ENCODE measurements around the gene UBE3C. TPM values are rescaled to one million over a fixed set of nuclear protein-coding genes. Genes with fewer than 3 reads are reported as not detected.

The UBE3C gene
- total RNA-seq = 10 to 100 TPM; 60.7 to 68.7 (median 64.7) TPM

DNA sequence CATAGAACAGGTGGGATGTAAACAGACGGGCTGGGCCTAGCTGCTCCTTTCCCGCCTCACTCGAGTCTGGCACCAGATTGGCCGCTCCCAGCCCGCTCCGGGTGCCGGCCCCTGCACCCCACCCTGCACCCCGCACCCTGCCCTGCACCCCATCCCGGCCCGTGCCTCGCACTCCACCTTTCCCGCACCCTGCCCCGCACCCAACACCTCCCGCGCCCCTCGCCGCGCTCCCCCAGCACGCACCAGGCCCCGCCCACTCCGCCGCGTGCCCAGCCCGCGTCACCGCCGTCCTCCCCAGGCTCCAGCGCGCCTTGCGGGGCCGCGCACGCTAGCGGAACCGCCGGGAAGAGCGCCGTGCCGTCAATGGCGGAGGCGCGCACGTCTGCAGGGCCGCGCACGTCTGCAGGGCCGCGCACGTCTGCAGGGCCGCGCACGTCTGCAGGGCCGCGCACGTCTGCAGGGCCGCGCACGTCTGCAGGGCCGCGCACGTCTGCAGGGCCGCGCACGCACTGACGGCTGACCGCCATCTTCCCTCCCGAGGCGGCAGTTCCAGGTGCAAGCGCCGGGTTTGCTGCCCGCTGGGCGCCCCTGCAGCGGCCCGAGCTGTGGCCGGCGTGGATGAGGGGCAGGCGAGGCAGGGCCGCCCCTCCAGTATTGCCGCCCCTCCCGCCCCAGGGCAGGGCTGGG, at the start of gene UBE3C:
Gene UBE3C, plus strand, starts transcription at position 503 of the 687 bp plus-strand sequence. CDS start 347 bp downstream, outside the sequence.
- TF ChIP-seq POLR2A (IDR thresholded peaks at IDR 0.05) = peak; percentile 22 to 65
- TF ChIP-seq, protein P1, sequence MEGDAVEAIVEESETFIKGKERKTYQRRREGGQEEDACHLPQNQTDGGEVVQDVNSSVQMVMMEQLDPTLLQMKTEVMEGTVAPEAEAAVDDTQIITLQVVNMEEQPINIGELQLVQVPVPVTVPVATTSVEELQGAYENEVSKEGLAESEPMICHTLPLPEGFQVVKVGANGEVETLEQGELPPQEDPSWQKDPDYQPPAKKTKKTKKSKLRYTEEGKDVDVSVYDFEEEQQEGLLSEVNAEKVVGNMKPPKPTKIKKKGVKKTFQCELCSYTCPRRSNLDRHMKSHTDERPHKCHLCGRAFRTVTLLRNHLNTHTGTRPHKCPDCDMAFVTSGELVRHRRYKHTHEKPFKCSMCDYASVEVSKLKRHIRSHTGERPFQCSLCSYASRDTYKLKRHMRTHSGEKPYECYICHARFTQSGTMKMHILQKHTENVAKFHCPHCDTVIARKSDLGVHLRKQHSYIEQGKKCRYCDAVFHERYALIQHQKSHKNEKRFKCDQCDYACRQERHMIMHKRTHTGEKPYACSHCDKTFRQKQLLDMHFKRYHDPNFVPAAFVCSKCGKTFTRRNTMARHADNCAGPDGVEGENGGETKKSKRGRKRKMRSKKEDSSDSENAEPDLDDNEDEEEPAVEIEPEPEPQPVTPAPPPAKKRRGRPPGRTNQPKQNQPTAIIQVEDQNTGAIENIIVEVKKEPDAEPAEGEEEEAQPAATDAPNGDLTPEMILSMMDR (IDR thresholded peaks at IDR 0.05) = peak in 1 of 5 experiments; percentile 38
- peak in 1 of 2 donors; percentile 57 for TF ChIP-seq EP300 (IDR thresholded peaks at IDR 0.05)
- 1 to 16% methylated on average over 5 to 35 of the region's 80 CpGs for WGBS, 2 donors
- H3K4me3 ChIP-seq = peak within 1 kb of the TSS; percentile 86 to 95 (median 91)
- H3K27me3 ChIP-seq = no peaks in the 10 kb centered on the region
- H3K27ac ChIP-seq = peak within 1 kb of the TSS; percentile 86 to 98 (median 92)
- peaks cover 0 to 6% (median 0%) of the 10 kb centered on the region in 3 donors for H3K36me3 ChIP-seq
- DNase-seq (ENCODE audit: low spot score in 2 of 2) = peak; percentile 69 to 79
- H3K4me1 ChIP-seq = peaks cover 0 to 40% (median 22%) of the 10 kb centered on the region in 4 donors
- no peaks in the 10 kb centered on the region for H3K9me3 ChIP-seq

DNA sequence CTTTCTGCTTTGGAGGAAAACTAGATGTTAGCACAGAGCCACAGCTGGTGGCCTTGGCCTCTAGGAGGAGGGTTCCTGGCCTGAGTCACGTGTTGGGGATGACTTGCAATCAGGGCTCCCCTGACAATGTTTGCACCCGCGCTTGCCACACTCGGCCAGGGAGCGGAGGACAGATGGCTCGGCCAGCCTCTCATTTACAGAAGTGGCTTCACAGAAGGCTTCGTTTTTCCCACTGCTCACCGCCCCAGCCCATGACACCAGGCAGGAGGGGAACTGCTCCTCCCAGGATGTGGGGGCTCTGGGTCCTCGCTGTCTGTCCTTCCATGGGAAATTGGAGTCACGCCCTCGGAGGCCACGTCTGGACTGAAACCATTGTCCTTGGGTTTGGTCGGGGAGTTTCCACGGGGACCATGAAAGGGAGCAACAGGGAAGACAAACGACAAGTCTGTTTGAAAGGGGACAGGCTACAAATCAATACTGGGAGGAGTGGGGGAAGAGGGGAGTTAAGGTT, 49.6 kb upstream of the UBE3C start:
- peaks cover 0 to 49% (median 2%) of the 10 kb centered on the region in 4 donors for H3K9me3 ChIP-seq
- no peaks in the 10 kb centered on the region for H3K27me3 ChIP-seq
- no peak overlapping the region for H3K27ac ChIP-seq
- H3K4me1 ChIP-seq = no peaks in the 10 kb centered on the region
- TF ChIP-seq, protein P1 (IDR thresholded peaks at IDR 0.05) = no peak
- TF ChIP-seq POLR2A (IDR thresholded peaks at IDR 0.05) (no peak), EP300 (IDR thresholded peaks at IDR 0.05) (no peak)
- no peak overlapping the region for H3K4me3 ChIP-seq
- WGBS, 2 donors = 33 to 39% methylated on average over 13 to 15 of the region's 15 CpGs
- no peak for DNase-seq (ENCODE audit: low spot score in 2 of 2)
- no peaks in the 10 kb centered on the region for H3K36me3 ChIP-seq

DNA sequence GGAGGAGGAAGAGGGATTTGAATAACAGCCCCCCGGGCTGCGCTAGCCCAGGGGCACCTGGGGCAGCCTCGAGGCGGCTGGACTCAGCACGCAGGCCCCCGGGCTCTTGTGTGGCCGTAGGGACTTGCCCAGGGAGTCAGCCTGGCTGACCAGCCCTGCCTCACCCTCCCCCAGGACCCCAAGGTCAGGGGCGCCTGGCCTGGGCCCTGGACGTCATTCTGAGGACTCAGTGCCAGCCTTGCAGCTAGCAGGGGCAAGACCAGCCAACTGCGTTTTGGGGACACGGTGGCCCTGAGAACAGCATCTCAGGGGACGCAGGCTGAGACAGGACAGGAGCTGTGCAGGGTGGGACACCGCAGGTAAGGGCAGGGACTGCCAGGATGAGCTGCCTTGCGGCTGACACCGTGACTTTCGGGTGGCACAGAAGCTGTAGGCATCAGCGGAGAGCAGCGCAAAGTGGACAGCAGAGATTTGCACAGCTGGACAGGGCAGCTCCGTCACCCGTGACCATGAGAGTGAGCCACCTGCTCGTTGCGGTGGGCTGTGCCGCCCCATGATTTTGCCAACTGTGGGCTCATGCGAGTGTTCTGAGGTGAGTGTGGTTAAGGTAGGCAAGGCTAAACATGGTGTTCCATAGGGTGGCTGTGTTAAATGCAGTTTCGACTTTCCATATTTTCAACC, 48.1 kb upstream of the UBE3C start:
- H3K4me3 ChIP-seq = no peak overlapping the region
- no peaks in the 10 kb centered on the region for H3K27me3 ChIP-seq
- 81 to 83% methylated on average over 21 to 25 of the region's 25 CpGs for WGBS, 2 donors
- no peaks in the 10 kb centered on the region for H3K36me3 ChIP-seq
- peaks cover 0 to 35% (median 0%) of the 10 kb centered on the region in 4 donors for H3K9me3 ChIP-seq
- no peaks in the 10 kb centered on the region for H3K4me1 ChIP-seq
- no peak for DNase-seq (ENCODE audit: low spot score in 2 of 2)
- TF ChIP-seq, protein P1 (IDR thresholded peaks at IDR 0.05) = no peak
- TF ChIP-seq POLR2A (IDR thresholded peaks at IDR 0.05) (no peak), EP300 (IDR thresholded peaks at IDR 0.05) (no peak)
- no peak overlapping the region for H3K27ac ChIP-seq

DNA sequence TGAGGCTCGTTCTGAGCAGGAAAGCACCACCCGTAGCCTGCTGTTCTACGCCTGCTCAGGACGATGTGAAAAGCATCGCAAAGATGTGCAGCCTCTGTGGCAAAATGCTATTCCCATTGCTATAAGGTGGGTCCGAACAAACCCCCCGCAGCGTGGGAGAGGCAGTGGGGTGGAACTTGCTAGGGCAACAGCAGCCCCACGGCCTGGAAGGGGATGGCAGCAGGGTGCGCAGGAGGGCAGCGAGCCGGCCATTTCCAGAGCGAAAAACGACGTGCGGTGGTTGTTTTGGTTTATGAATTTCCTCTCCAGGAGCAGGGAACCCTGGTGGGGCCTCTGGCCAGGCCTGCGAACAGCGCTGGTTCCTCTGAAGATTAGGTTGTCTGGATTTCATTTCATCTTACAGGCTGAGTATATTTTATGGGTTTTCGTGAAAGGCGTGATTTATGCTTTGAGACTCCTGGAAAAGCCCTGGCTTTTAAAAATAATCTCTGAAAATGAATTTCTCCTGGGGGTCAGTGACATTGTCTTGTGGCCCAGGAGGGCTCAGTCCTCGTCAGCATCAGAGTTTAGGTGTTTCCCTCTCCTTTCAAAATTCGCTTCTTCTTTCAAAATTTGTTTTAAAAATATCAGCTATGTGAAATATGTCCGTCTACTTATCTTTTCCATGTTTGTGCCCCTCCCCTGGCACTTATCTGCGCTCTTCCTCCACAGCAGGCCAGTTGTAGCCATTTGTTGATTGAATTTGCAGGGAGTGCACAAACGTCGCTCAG, 42.3 kb upstream of the UBE3C start:
- H3K4me3 ChIP-seq = no peak overlapping the region
- 29 to 49% methylated on average over 25 to 26 of the region's 26 CpGs for WGBS, 2 donors

More for the DNA sequence above, 42.3 kb upstream of the UBE3C start:
- peaks cover 0 to 29% (median 0%) of the 10 kb centered on the region in 4 donors for H3K9me3 ChIP-seq
- H3K4me1 ChIP-seq = peaks cover 0 to 4% (median 0%) of the 10 kb centered on the region in 4 donors
- DNase-seq (ENCODE audit: low spot score in 2 of 2) = no peak
- no peak overlapping the region for H3K27ac ChIP-seq
- H3K36me3 ChIP-seq = no peaks in the 10 kb centered on the region
- H3K27me3 ChIP-seq = no peaks in the 10 kb centered on the region
- TF ChIP-seq, protein P1 (IDR thresholded peaks at IDR 0.05) = no peak
- TF ChIP-seq POLR2A (IDR thresholded peaks at IDR 0.05) (no peak), EP300 (IDR thresholded peaks at IDR 0.05) (no peak)
